GM21390 (cell line): ENCODE results near the gene ZNF670.
"Not testable (repeated sequence)": the region's sequence is repeated elsewhere in the genome, so short reads cannot be mapped to it uniquely, and the experiment has no call there.

Experiments
- ATAC-seq: cut with Tn5 transposase; IDR thresholded peaks from one replicate; pipeline ENCODE4 v1.9.1; 2021; ENCODE audit not compliant: unreplicated experiment

ZNF670 gene

GRCh38 chr1:247047260-247047659 is 31.4 kb downstream of the ZNF670 start:
- ATAC-seq = no peak

- no peak for ATAC-seq
These were observed 35.2 kb downstream of the ZNF670 start for GRCh38 chr1:247043406-247043805.

GRCh38 chr1:247037511-247038320 is 40.9 kb downstream of the ZNF670 start:
- no peak for ATAC-seq

DNA sequence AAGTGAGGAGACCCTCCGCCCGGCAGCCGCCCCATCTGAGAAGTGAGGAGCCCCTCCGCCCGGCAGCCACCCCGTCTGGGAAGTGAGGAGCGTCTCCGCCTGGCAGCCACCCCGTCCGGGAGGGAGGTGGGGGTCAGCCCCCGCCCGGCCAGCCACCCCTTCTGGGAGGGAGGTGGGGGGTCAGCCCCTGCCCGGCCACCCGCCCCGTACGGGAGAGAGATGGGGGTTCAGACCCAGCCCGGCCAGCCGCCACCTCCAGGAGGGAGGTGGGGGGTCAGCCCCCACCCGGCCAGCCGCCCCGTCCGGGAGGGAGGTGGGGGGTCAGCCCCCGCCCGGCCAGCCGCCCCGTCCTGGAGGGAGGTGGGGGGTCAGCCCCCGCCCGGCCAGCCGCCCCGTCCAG is 46.3 kb downstream of the ZNF670 start:
- not testable (repeated sequence) for ATAC-seq
